Measurements from ENCODE around the gene LRRC73.

- TF ChIP-seq CREB1 (IDR thresholded peaks at IDR 0.05): no peak
- TF ChIP-seq CTCF (IDR thresholded peaks at IDR 0.05; ENCODE audit: control extremely low read depth in 1 of 3, insufficient read depth in 1 of 3, low read depth in 1 of 3, low read length in 3 of 3): no peak
- no peak for TF ChIP-seq CHD1 (IDR thresholded peaks at IDR 0.05; ENCODE audit: low read depth, low read length)
- TF ChIP-seq POLR2A (IDR thresholded peaks at IDR 0.05; ENCODE audit: control extremely low read depth in 1 of 2, low read depth in 2 of 2, low read length in 2 of 2): no peak
- no peak for TF ChIP-seq GTF2F1 (IDR thresholded peaks at IDR 0.05; ENCODE audit: borderline replicate concordance, low read depth, low read length)
These were observed 10.0 kb upstream of the LRRC73 start for GRCh38 chr6:43520097-43520496.
